ENCODE results near the gene AMIGO1.

- TF ChIP-seq, protein P1, sequence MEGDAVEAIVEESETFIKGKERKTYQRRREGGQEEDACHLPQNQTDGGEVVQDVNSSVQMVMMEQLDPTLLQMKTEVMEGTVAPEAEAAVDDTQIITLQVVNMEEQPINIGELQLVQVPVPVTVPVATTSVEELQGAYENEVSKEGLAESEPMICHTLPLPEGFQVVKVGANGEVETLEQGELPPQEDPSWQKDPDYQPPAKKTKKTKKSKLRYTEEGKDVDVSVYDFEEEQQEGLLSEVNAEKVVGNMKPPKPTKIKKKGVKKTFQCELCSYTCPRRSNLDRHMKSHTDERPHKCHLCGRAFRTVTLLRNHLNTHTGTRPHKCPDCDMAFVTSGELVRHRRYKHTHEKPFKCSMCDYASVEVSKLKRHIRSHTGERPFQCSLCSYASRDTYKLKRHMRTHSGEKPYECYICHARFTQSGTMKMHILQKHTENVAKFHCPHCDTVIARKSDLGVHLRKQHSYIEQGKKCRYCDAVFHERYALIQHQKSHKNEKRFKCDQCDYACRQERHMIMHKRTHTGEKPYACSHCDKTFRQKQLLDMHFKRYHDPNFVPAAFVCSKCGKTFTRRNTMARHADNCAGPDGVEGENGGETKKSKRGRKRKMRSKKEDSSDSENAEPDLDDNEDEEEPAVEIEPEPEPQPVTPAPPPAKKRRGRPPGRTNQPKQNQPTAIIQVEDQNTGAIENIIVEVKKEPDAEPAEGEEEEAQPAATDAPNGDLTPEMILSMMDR (IDR thresholded peaks at IDR 0.05; ENCODE audit: insufficient read depth, low read length, poor library complexity, severe bottlenecking), result no peak
- TF ChIP-seq EZH2phosphoT487 (conservative IDR thresholded peaks at IDR 0.05; ENCODE audit: low read length), result no peak
These were observed 21.3 kb downstream of the AMIGO1 start for GRCh38 chr1:109488201-109488600.
